Measurements from ENCODE around the gene CORIN. TPM values are rescaled to one million over a fixed set of nuclear protein-coding genes. Genes with fewer than 3 reads are reported as not detected.

The CORIN gene
- polyA plus RNA-seq, 1 donor (not counting 4 experiments of a cell fraction or from before 2014, with no cell fraction given): 0.14 TPM

DNA sequence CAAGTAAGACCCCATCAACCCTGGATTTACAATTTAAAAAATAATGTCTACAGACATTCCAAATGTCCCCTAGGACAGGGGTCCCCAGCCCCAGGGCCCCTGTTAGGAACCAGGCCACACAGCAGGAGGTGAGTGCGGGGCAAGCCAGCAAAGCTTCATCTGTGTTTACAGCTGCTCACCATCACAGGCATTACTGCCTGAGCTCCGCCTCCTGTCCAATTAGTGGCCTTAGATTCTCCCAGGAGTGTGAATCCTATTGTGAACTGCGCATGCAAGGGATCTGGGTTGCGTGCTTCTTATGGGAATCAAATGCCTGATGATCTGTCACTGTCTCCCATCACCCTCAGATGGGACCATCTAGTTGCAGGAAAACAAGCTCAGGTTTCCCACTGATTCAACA, 206.7 kb downstream of the CORIN start:
- Histone ChIP-seq H3K36me3 (ENCODE audit: control insufficient read depth in 2 of 2, extremely low read depth in 1 of 2, insufficient read depth in 2 of 2, low read length in 2 of 2) (no peaks in the 10 kb centered on the region), H3K4me3 (ENCODE audit: control insufficient read depth in 2 of 3, extremely low read depth in 1 of 3, insufficient read depth in 2 of 3, low read depth in 1 of 3, low read length in 3 of 3) (no peak overlapping the region), H3K9me3 (ENCODE audit: control insufficient read depth, low read depth, low read length) (no peaks in the 10 kb centered on the region), H3K4me2 (ENCODE audit: control insufficient read depth, extremely low read depth, insufficient read depth, low read depth, low read length) (no peak overlapping the region), H3K27ac (ENCODE audit: control insufficient read depth, insufficient read depth, low read length) (no peak overlapping the region), H4K20me1 (ENCODE audit: control insufficient read depth, extremely low read depth, insufficient read depth, low read length) (no peaks in the 10 kb centered on the region), H3K9ac (ENCODE audit: control insufficient read depth, extremely low read depth, insufficient read depth, low read length) (no peak overlapping the region), H2AFZ (ENCODE audit: control insufficient read depth, low read length) (no peak overlapping the region), H3K4me1 (ENCODE audit: control insufficient read depth, extremely low read depth, insufficient read depth, low read length) (no peaks in the 10 kb centered on the region), H3K9me1 (ENCODE audit: control insufficient read depth, extremely low read depth, insufficient read depth, low read length) (no peaks in the 10 kb centered on the region), H3K27me3 (ENCODE audit: control insufficient read depth, extremely low read depth, insufficient read depth, low read length) (no peaks in the 10 kb centered on the region), H3K79me2 (ENCODE audit: control insufficient read depth, insufficient read depth, low read length) (no peaks in the 10 kb centered on the region)
- no peak for DNase-seq (ENCODE audit: low read depth, low spot score)
- TF ChIP-seq EZH2 (IDR thresholded peaks at IDR 0.05; ENCODE audit: low read length): no peak
- TF ChIP-seq, protein P1, sequence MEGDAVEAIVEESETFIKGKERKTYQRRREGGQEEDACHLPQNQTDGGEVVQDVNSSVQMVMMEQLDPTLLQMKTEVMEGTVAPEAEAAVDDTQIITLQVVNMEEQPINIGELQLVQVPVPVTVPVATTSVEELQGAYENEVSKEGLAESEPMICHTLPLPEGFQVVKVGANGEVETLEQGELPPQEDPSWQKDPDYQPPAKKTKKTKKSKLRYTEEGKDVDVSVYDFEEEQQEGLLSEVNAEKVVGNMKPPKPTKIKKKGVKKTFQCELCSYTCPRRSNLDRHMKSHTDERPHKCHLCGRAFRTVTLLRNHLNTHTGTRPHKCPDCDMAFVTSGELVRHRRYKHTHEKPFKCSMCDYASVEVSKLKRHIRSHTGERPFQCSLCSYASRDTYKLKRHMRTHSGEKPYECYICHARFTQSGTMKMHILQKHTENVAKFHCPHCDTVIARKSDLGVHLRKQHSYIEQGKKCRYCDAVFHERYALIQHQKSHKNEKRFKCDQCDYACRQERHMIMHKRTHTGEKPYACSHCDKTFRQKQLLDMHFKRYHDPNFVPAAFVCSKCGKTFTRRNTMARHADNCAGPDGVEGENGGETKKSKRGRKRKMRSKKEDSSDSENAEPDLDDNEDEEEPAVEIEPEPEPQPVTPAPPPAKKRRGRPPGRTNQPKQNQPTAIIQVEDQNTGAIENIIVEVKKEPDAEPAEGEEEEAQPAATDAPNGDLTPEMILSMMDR (optimal IDR thresholded peaks at IDR 0.05 in 1 of 3, IDR thresholded peaks at IDR 0.05 in 1 of 3, conservative IDR thresholded peaks at IDR 0.05 in 1 of 3; ENCODE audit: extremely low read depth in 1 of 3, insufficient read depth in 2 of 3, low read length in 3 of 3): no peak
- FAIRE-seq: no peak
- dilution Hi-C loops (cut with MboI; ENCODE audit: extremely low pct_ligation_motif_present, low sequenced_read_pairs): no loop called here

GRCh38 chr4:47624031-47624441, 213.8 kb downstream of the CORIN start:
- Histone ChIP-seq H3K4me2 (ENCODE audit: control insufficient read depth, extremely low read depth, insufficient read depth, low read depth, low read length) (no peak overlapping the region), H3K9me1 (ENCODE audit: control insufficient read depth, extremely low read depth, insufficient read depth, low read length) (no peaks in the 10 kb centered on the region), H3K4me1 (ENCODE audit: control insufficient read depth, extremely low read depth, insufficient read depth, low read length) (no peaks in the 10 kb centered on the region), H3K27ac (ENCODE audit: control insufficient read depth, insufficient read depth, low read length) (no peak overlapping the region), H3K9me3 (ENCODE audit: control insufficient read depth, low read depth, low read length) (no peaks in the 10 kb centered on the region), H2AFZ (ENCODE audit: control insufficient read depth, low read length) (peak overlapping the region; percentile 4), H3K36me3 (ENCODE audit: control insufficient read depth in 2 of 2, extremely low read depth in 1 of 2, insufficient read depth in 2 of 2, low read length in 2 of 2) (no peaks in the 10 kb centered on the region), H4K20me1 (ENCODE audit: control insufficient read depth, extremely low read depth, insufficient read depth, low read length) (no peaks in the 10 kb centered on the region), H3K79me2 (ENCODE audit: control insufficient read depth, insufficient read depth, low read length) (no peaks in the 10 kb centered on the region), H3K4me3 (ENCODE audit: control insufficient read depth in 2 of 3, extremely low read depth in 1 of 3, insufficient read depth in 2 of 3, low read depth in 1 of 3, low read length in 3 of 3) (no peak overlapping the region), H3K9ac (ENCODE audit: control insufficient read depth, extremely low read depth, insufficient read depth, low read length) (no peak overlapping the region), H3K27me3 (ENCODE audit: control insufficient read depth, extremely low read depth, insufficient read depth, low read length) (no peaks in the 10 kb centered on the region)
- dilution Hi-C loops (cut with MboI; ENCODE audit: extremely low pct_ligation_motif_present, low sequenced_read_pairs): no loop called here
- FAIRE-seq (no peak), DNase-seq (ENCODE audit: low read depth, low spot score) (no peak)
- no peak for TF ChIP-seq EZH2 (IDR thresholded peaks at IDR 0.05; ENCODE audit: low read length)
- TF ChIP-seq, protein P1 (optimal IDR thresholded peaks at IDR 0.05 in 1 of 3, IDR thresholded peaks at IDR 0.05 in 1 of 3, conservative IDR thresholded peaks at IDR 0.05 in 1 of 3; ENCODE audit: extremely low read depth in 1 of 3, insufficient read depth in 2 of 3, low read length in 3 of 3): no peak

Measured in keratinocyte (primary cell).